KOPT-K1 (cell line): ENCODE measurements around the gene VSIG2.

Experiments
- H3K27ac ChIP-seq: fragments of 200-600 bp; sonication (generic); 2 replicates; pipeline ENCODE4 v1.5.1; 2016; ENCODE audit warnings: antibody characterized with exemption, mild to moderate bottlenecking, low read depth, low read length; ENCODE audit not compliant: poor library complexity, severe bottlenecking
- H3K36me3 ChIP-seq: fragments of 200-600 bp; sonication (generic); 2 replicates; pipeline ENCODE4 v1.5.1; 2017; ENCODE audit warnings: antibody characterized with exemption, mild to moderate bottlenecking, low read length, moderate library complexity; ENCODE audit not compliant: insufficient read depth
- H3K9me3 ChIP-seq: fragments of 200-600 bp; sonication (generic); 2 replicates; pipeline ENCODE4 v1.5.1; 2017; ENCODE audit warnings: antibody characterized with exemption, low read length, mild to moderate bottlenecking; ENCODE audit not compliant: insufficient read depth, poor library complexity, severe bottlenecking

VSIG2 gene

GRCh38 chr11:124758355-124759265 lies 6.6 kb upstream of the VSIG2 start:
- Histone ChIP-seq H3K36me3 (no peaks in the 10 kb centered on the region), H3K9me3 (no peaks in the 10 kb centered on the region), H3K27ac (no peak overlapping the region)

DNA sequence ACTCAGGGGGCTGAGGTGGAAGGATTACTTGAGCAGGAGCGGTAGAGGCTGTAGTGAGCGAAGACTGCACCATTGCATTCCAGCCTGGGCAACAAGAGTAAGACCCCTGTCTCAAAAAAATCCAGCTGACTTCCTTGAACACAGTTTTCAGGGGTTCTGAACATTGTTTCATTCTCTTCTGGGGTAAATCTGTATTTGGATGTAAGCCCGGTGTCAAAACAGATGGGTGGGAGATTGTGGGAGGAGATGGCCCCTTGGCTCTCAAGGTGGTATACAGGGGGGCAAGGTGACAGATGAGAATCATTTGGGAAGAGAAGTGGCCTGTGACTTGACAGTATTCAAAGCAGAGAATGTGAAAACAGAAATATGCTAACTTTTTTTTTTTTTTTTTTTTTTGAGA lies 5.3 kb upstream of the VSIG2 start:
- Histone ChIP-seq H3K9me3 (no peaks in the 10 kb centered on the region), H3K36me3 (no peaks in the 10 kb centered on the region), H3K27ac (no peak overlapping the region)

GRCh38 chr11:124756753-124757227 lies 4.7 kb upstream of the VSIG2 start:
- no peak overlapping the region for H3K27ac ChIP-seq
- no peaks in the 10 kb centered on the region for H3K36me3 ChIP-seq
- no peaks in the 10 kb centered on the region for H3K9me3 ChIP-seq

DNA sequence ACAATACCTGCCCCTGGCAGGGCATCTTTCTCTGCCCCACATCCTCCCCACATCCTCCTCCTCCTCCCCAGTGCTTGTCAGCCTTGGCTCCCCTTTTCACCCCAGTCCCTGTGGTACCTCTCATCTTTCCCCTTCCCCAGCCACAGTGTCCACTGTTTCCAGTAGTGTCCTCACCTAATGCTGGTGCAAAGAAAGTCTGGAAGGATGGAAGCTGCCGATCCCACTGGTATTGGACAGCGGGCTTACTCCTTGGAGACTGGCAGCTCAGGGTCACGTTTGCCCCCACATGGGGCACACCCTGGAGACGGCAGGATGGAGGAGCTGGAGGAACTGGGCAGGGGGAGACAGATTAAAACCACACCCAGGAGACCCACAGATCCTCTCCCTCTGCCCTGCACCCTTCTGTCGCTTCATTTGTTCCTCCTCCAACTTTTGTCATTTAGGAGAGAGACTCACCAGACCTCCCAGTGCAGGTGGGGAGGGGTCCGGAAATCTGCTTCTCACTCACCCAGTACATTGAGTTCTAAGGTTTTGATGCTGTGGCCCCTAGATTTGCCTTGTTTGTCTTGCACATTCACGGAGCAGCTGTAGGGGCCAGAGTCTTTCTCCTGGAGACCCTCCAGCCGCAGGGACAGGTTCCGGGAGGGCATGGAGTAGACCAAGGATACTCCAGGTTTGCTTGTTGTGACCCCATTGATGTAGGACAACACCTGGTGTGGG lies 4.1 kb upstream of the VSIG2 start:
- H3K9me3 ChIP-seq, result no peaks in the 10 kb centered on the region
- H3K36me3 ChIP-seq, result no peaks in the 10 kb centered on the region
- no peak overlapping the region for H3K27ac ChIP-seq

DNA sequence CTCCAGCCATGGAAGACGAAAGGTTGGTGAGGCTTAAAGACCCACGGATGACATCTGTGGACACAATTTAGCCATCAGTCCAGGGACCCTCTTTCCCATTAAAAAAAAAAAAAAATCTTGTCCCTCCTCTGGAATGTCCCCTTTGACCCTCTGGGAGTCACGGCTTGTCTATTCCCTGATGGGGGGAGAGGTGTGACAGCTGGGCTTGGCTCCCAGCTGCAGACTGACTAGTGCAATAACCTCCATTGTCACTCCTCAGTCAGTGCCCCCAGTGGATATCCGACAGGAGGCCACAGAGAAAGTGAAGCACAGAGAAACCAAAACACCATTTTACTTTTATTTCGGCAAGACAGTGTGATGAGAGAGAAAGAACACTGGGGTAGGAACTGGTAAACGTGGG lies 2.7 kb upstream of the VSIG2 start:
- Histone ChIP-seq H3K27ac (no peak overlapping the region), H3K9me3 (no peaks in the 10 kb centered on the region), H3K36me3 (no peaks in the 10 kb centered on the region)

DNA sequence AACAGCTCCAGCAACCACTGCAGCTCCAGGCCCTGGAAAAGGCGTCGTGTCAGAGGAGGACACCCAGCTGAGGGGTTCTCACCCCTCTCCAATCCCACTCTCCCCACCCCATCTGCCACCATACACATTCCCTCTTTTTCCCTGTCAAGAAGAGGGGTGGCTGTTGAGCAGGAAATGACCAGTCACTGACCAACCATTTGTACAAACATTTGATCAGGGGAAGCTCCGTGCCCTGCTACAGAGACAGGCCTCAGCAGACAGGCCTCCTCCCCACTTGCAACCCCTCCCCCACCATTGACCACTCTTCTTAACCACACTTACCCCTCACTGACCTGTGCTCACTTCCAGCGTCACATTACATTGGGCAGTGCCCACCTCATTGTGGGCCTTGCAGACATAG lies 2.3 kb upstream of the VSIG2 start:
- Histone ChIP-seq H3K27ac (no peak overlapping the region), H3K36me3 (no peaks in the 10 kb centered on the region), H3K9me3 (no peaks in the 10 kb centered on the region)

DNA sequence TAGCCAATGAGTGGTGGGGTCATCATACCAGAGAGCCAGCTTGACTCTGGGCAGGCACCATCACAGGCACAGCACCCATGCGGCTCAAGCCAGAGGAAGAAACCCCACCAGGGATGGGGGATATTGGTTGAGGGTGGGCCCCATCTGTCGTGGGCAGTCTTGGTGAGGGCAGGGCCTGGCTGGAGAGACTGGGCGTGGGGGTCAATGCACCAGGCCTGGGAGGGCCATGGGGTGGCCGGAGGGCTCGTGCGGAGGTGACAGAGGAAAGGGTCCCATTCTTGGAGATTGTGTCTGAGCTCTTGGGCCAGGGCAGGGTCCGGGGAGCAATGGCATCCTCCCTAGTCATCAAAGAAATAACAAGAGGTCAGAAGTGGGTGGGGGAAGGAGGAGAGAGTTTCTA lies 1.6 kb upstream of the VSIG2 start:
- no peaks in the 10 kb centered on the region for H3K9me3 ChIP-seq
- no peak overlapping the region for H3K27ac ChIP-seq
- no peaks in the 10 kb centered on the region for H3K36me3 ChIP-seq

- no peaks in the 10 kb centered on the region for H3K36me3 ChIP-seq
- H3K27ac ChIP-seq, result no peak overlapping the region
- H3K9me3 ChIP-seq, result no peaks in the 10 kb centered on the region
These were observed 1.1 kb upstream of the VSIG2 start for GRCh38 chr11:124753205-124753604.

- Histone ChIP-seq H3K9me3 (no peaks in the 10 kb centered on the region), H3K36me3 (no peaks in the 10 kb centered on the region), H3K27ac (no peak overlapping the region)
These were observed 532 bp upstream of the VSIG2 start for GRCh38 chr11:124752471-124753102.

DNA sequence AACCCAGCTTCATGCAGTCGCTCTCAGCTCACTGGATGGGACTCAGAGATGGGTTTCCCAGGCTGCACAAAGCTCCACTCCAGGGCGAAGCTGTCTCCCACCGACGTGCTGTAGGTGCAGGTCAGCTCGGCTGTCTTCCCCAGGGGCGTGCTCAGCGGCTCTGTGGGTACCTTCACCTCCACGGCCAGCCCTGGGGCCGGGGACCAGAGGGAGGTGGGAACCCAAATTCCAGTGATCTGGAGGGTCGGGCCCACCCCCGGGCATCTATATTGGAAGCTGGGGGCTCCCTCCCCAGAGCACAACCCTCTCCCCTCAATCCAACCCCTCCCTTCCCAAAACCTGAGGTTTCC lies 689 bp downstream of the VSIG2 start:
- Histone ChIP-seq H3K27ac (no peak overlapping the region), H3K9me3 (no peaks in the 10 kb centered on the region), H3K36me3 (no peaks in the 10 kb centered on the region)

DNA sequence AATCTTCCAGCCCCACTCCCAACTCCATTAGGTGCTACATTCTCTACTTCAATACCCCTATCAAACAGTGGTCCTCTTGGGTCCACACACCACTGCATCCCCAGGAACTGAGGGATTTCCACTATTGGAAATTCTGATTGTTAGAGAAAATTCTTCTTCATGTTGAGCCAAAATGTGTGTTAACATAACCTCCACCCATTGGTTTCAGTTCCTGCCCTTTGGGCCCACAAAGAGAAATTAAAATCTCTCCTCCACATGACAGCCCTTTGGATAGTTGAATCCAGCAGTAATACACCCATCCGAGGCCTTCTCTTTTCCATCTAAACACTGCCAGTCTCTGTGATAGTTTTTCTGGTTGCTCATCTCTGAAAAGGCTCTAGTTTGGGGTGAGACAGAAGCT lies 2.1 kb downstream of the VSIG2 start:
- Histone ChIP-seq H3K9me3 (no peaks in the 10 kb centered on the region), H3K27ac (no peak overlapping the region), H3K36me3 (no peaks in the 10 kb centered on the region)

DNA sequence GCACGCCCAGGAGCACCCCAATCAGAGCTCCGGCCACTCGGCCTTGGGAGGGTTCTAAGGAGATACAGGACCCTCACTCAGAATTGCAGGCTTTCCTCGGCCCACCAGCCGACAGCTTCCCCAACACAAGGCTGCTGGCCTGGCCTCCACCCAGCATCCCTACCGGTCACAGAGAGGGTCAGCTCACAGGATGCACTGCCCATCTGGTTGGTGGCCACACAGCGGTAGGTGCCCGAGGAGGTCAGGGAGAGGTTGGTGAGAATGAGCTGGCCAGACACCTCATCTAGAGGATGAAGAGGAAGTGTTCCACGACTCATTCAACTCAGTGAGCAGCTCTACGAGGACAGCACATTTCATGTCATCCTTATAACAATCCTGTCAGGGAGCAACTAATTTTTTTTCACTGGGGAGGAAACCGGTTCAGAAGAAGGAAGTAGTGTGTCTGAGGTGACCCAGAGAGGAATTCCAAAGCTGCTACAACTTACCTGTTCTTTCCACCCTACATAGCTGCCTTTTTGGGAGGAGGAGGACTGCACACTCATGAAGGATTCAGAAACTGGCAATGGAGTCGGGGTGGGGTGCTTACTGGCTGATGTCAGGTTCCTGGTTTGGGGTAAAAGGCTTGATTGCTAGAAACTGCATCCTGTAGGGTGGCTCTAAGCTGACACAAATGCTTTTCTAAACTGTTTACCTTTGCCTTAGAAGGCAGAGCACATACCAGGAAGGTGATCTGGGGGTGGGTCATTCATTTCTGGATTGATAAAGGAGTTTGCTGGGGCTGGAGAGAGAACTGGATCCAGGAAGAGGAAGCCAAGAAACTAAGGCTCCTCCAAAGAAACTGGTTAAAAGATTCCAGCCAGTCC lies 3.3 kb downstream of the VSIG2 start:
- no peak overlapping the region for H3K27ac ChIP-seq
- no peaks in the 10 kb centered on the region for H3K9me3 ChIP-seq
- no peaks in the 10 kb centered on the region for H3K36me3 ChIP-seq

- no peaks in the 10 kb centered on the region for H3K36me3 ChIP-seq
- H3K9me3 ChIP-seq, result no peaks in the 10 kb centered on the region
- H3K27ac ChIP-seq, result no peak overlapping the region
These were observed 4.0 kb downstream of the VSIG2 start for GRCh38 chr11:124748100-124748418.

DNA sequence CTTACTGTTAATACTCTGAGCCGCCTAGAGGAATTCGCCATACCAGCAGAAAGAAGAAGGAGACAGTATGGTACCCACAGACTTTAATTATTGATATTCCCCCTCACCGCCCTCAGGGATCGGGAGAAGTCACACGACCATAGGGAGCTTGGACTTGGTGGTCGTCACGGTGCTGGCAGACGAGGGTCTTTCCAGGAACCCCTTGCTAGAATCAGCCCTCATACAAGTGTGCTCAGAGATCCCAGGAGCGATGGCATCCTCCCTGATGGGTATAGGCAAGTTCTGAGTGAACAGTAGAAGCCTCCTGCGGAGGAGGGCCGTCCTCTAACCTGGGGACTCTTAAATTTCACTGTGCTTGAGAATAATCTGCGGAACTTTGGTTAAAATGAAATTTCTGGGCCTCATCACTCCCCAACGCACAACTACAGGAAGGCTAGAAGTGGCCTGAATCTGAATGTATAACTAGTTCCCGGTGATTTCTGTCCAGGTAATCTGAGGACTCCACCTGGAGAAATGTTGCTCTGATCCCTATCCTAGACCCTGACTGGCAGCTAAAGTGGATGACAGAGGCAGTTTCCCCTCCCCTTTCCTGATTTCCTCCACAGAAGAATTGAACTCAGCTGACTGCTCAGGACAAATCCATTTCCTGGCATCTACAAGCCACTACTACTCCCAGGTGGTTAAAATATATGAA lies 4.5 kb downstream of the VSIG2 start:
- H3K36me3 ChIP-seq, result no peaks in the 10 kb centered on the region
- no peak overlapping the region for H3K27ac ChIP-seq
- no peaks in the 10 kb centered on the region for H3K9me3 ChIP-seq
